ENCODE data around the gene VSTM4. TPM values are rescaled to one million over a fixed set of nuclear protein-coding genes. Genes with fewer than 3 reads are reported as not detected.

Gene VSTM4
- total and polyA plus RNA-seq, 2 of the 4 experiments (the other 2 are of a cell fraction), result 2.4 to 2.9 TPM

GRCh38 chr10:49033939-49034338, 81.4 kb downstream of the VSTM4 start:
- Histone ChIP-seq H2BK120ac (ENCODE audit: low read depth, low read length) (no peak overlapping the region), H4K5ac (ENCODE audit: low read depth, low read length) (no peak overlapping the region), H3K4me3 (ENCODE audit: insufficient read depth, low read depth, low read length) (no peak overlapping the region), H3K27me3 (ENCODE audit: control insufficient read depth, insufficient read depth, low read length) (no peaks in the 10 kb centered on the region), H3K27ac (ENCODE audit: insufficient read depth, low read length) (no peak overlapping the region), H3K9ac (ENCODE audit: low read depth, low read length) (no peak overlapping the region), H2BK5ac (ENCODE audit: low read depth, low read length, poor library complexity, severe bottlenecking) (peak overlapping the region; percentile 43), H3K4ac (ENCODE audit: low read depth, low read length) (no peak overlapping the region), H4K91ac (ENCODE audit: insufficient read depth, low read depth, low read length) (no peak overlapping the region), H3K18ac (ENCODE audit: low read depth, low read length) (no peak overlapping the region), H2BK20ac (ENCODE audit: low read depth, low read length) (no peak overlapping the region), H3K36me3 (ENCODE audit: control insufficient read depth, insufficient read depth, low read length) (peaks cover 9% of the 10 kb centered on the region; the same call in 1 of the 2 replicates), H2AK9ac (replicated peaks; ENCODE audit: low read depth, low read length, poor library complexity) (no peak overlapping the region), H4K8ac (ENCODE audit: low read depth in 2 of 2, low read length in 2 of 2) (no peak overlapping the region), H4K20me1 (ENCODE audit: insufficient read depth, low read length) (no peaks in the 10 kb centered on the region), H2AFZ (replicated peaks; ENCODE audit: low read length, poor library complexity) (no peak overlapping the region), H3K14ac (replicated peaks; ENCODE audit: low read depth, low read length) (no peak overlapping the region), H3K9me1 (ENCODE audit: insufficient read depth, low read length) (peaks cover 5% of the 10 kb centered on the region; the same call in 1 of the 2 replicates), H3K4me2 (ENCODE audit: low read depth, low read length) (no peak overlapping the region), H3K79me1 (ENCODE audit: low read depth in 1 of 2, low read length in 2 of 2) (no peaks in the 10 kb centered on the region), H3K56ac (ENCODE audit: extremely low read depth, insufficient read depth, low read length) (no peak overlapping the region), H3K9me3 (ENCODE audit: control insufficient read depth, insufficient read depth, low read length) (no peaks in the 10 kb centered on the region), H2AK5ac (ENCODE audit: low read depth, low read length) (no peak overlapping the region), H3K23ac (ENCODE audit: low read depth, low read length) (no peak overlapping the region), H3K4me1 (ENCODE audit: control insufficient read depth, insufficient read depth, low read length) (no peaks in the 10 kb centered on the region), H2BK15ac (ENCODE audit: low read depth, low read length) (no peak overlapping the region)
- no TSS peak for BruUV-seq (replicated peaks)
- WGBS, 2 experiments (ENCODE audit: extremely low coverage in 2 of 2, insufficient read length in 1 of 2), result 100% methylated on average over 1 of the region's 1 CpG; no CpG with 5 or more reads in 1 of the 2 experiments
- intact Hi-C loops (cut with micrococcal nuclease), result no loop called here
- TF ChIP-seq, protein P1, sequence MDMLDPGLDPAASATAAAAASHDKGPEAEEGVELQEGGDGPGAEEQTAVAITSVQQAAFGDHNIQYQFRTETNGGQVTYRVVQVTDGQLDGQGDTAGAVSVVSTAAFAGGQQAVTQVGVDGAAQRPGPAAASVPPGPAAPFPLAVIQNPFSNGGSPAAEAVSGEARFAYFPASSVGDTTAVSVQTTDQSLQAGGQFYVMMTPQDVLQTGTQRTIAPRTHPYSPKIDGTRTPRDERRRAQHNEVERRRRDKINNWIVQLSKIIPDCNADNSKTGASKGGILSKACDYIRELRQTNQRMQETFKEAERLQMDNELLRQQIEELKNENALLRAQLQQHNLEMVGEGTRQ (IDR thresholded peaks at IDR 0.05; ENCODE audit: low read depth, low read length), result no peak
- TF ChIP-seq CEBPB (IDR thresholded peaks at IDR 0.05; ENCODE audit: low read depth, low read length) (no peak), MXI1 (IDR thresholded peaks at IDR 0.05; ENCODE audit: borderline replicate concordance, low read depth, low read length) (no peak), MAZ (IDR thresholded peaks at IDR 0.05; ENCODE audit: borderline replicate concordance, low read depth, low read length) (no peak), RAD21 (IDR thresholded peaks at IDR 0.05; ENCODE audit: low read length) (no peak), FOS (IDR thresholded peaks at IDR 0.05; ENCODE audit: low read depth, low read length) (no peak), NFE2L2 (IDR thresholded peaks at IDR 0.05; ENCODE audit: low read depth, low read length) (no peak), SMC3 (IDR thresholded peaks at IDR 0.05; ENCODE audit: low read depth, low read length) (no peak), POLR2A (IDR thresholded peaks at IDR 0.05; ENCODE audit: low read depth, low read length) (no peak)
- ChIA-PET POLR2A (ENCODE audit: unreplicated experiment) (no interaction called here), CTCF (no interaction called here)
- no peak for DNase-seq
- dilution Hi-C loops (cut with HindIII; ENCODE audit: low sequenced_read_pairs, unreplicated experiment), result no loop called here
- in situ Hi-C loops (cut with MboI; ENCODE audit: low sequenced_read_pairs), result no loop called here
- no peak for ATAC-seq (ENCODE audit: low read depth)
